ENCODE results near the gene PSMB4.

GRCh38 chr1:151369302-151369610 lies 30.1 kb upstream of the PSMB4 start:
- TF ChIP-seq CTCF (IDR thresholded peaks at IDR 0.05) (no peak), EP300 (IDR thresholded peaks at IDR 0.05) (no peak), POLR2A (IDR thresholded peaks at IDR 0.05) (no peak), POLR2AphosphoS5 (IDR thresholded peaks at IDR 0.05) (no peak)

All from gastroesophageal sphincter (tissue), 3 donors.